Natural killer cell treated with Interleukin-12 subunit alpha and Interleukin-12 subunit beta and Interleukin-15 and Interleukin-18, amount 100 ng/mL, for 72 hours (primary cell): ENCODE data around the gene S100A7A. TPM values are rescaled to one million over a fixed set of nuclear protein-coding genes. Genes with fewer than 3 reads are reported as not detected.
"Not testable (repeated sequence)": the region's sequence is repeated elsewhere in the genome, so short reads cannot be mapped to it uniquely, and the experiment has no call there.

ENCODE experiments used
- ATAC-seq, 2 donors: fragments of 150-1000 bp; cut with Tn5 transposase in 1 of 2; sonication (Bioruptor Pico), chemical (Tn5 transposase) in 1 of 2; 2 replicates each; pipeline ENCODE4 v1.10.0; 2021
- DNase-seq: peaks from one replicate; pipeline ENCODE4 v3.0.0; 2022; ENCODE audit warnings: low spot score
- H3K27ac Mint-ChIP-seq, 2 donors: 1 replicate in 1 of 2; 2 replicates in 1 of 2; pipeline ENCODE4 v1.8.0; 2022; ENCODE audit warnings: mixed read lengths in 2 of 2, mild to moderate bottlenecking in 1 of 2, moderate library complexity in 1 of 2
- H3K27me3 Mint-ChIP-seq, 2 donors: 1 replicate in 1 of 2; 2 replicates in 1 of 2; pipeline ENCODE4 v1.8.0; 2022; ENCODE audit warnings: mixed read lengths in 2 of 2
- H3K36me3 Mint-ChIP-seq: one replicate; pipeline ENCODE4 v1.8.0; 2022; ENCODE audit warnings: mixed read lengths
- H3K4me1 Mint-ChIP-seq, 2 donors: 1 replicate in 1 of 2; 2 replicates in 1 of 2; pipeline ENCODE4 v1.8.0; 2022; ENCODE audit warnings: low read depth in 2 of 2, mixed read lengths in 2 of 2, mild to moderate bottlenecking in 1 of 2
- H3K4me3 Mint-ChIP-seq: one replicate; pipeline ENCODE4 v1.8.0; 2022; ENCODE audit warnings: mixed read lengths
- H3K9me3 Mint-ChIP-seq: 2 replicates; pipeline ENCODE4 v1.8.0; 2022; ENCODE audit warnings: mixed read lengths
- total RNA-seq, 2 donors: library from RNA; stranded (reverse); gene quantifications; one replicate each; pipeline ENCODE4 v1.2.3, GENCODE V29; 2022

Gene S100A7A
- total RNA-seq, 2 donors from 2014 or later, result not detected

DNA sequence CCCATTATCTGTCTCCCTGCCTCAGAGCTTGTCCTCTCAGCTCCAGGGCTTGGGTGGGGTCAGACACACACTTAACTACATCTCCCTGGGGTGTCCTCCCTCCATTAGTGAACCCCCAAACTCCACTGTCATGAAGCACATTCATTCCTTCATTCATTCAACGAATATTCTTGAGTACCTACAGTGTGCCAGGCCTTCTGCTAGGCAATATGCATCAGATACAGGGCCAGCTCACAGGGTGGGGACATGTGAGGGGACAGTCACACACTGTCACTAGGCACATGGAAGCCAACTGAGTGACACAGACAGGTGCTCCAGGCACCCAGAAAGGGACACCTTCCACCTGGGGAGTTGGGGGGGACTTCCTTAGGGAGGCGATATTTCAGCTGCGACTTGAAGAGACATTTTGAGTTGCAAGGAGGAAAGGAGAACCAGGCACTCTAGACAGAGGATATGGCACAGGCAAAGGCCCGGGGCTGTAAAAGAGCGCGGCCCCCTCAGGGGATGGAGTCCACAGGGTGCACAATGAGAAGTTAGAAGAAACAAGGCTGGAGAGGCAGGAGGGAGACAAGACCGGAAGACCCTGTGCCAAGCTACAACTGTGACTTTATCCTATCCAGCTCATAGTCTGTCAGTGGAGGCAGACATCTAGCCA is 16.8 kb upstream of the S100A7A start:
- Mint-ChIP-seq H3K9me3 (no peaks in the 10 kb centered on the region), H3K36me3 (no peaks in the 10 kb centered on the region), H3K27ac (no peak overlapping the region), H3K4me3 (no peak overlapping the region), H3K4me1 (peaks cover 0 to under 1% of the 10 kb centered on the region in 2 donors), H3K27me3 (peaks cover 14 to 39% of the 10 kb centered on the region in 2 donors)
- DNase-seq, result no peak
- ATAC-seq, result no peak

DNA sequence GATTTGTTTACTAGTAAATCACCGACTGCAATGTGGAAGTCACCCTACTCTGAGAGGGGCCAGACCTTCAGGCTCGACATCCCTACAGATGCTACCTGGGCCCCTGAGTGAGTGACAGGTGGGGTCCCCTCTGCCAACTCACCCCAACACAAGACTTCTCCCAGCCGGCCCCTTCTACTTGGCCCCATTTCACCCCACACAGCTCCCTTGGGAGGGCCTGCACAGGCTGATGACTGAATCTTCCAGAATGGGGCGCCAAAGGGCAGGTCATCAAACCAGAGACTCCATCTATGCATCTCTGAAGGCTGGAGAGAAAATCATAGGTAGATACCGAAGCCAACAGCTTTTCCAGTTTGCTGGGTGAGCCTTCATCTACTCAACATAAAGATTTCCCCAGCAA is 16.1 kb upstream of the S100A7A start:
- Mint-ChIP-seq H3K27ac (no peak overlapping the region), H3K9me3 (no peaks in the 10 kb centered on the region), H3K36me3 (no peaks in the 10 kb centered on the region), H3K4me3 (no peak overlapping the region), H3K27me3 (peaks cover 14 to 39% of the 10 kb centered on the region in 2 donors), H3K4me1 (peaks cover 0 to 4% of the 10 kb centered on the region in 2 donors)
- DNase-seq (no peak), ATAC-seq (no peak)

DNA sequence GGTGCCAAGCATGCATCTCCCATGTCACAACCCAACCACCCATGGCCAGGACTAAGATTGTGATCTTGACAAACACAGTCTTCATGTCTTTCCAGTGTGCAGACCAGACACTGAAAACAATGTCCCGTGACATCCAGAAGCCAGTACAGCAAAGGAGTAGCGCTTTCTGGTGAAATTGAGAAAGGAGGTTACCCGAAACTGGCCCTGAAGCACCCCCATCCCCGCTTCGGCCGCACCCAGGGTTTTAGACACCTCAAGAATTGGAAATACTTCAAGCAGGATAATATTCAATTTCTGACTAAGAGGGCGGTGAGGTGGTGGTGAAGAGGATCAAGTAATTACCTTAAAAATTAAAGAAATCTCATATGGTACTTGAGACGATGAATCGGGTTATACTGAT is 14.9 kb upstream of the S100A7A start:
- no peak for DNase-seq
- H3K9me3 Mint-ChIP-seq, result no peaks in the 10 kb centered on the region
- H3K36me3 Mint-ChIP-seq, result no peaks in the 10 kb centered on the region
- H3K27me3 Mint-ChIP-seq, result peaks cover 14 to 36% of the 10 kb centered on the region in 2 donors
- H3K4me3 Mint-ChIP-seq, result no peak overlapping the region
- ATAC-seq, result no peak
- H3K4me1 Mint-ChIP-seq, result peaks cover 0 to 4% of the 10 kb centered on the region in 2 donors
- no peak overlapping the region for H3K27ac Mint-ChIP-seq

DNA sequence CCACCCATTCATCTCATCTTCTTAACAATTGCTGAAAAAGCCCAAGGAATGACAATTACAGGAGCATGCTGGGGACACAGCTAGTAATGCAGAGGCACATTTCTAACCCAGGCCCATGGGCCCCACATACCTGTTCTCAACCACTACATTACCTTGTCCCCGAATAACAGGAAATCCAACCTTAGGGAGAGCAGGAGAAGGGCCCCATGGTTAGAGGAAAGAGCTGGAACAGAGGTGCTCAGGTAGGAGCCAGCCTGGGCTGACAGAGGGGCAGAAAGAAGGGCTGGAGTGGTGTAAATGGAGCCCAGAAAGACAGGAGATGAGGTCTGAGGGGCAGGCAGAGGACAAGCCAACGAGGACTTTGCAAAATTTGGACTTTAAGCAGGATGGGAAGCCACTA is 14.1 kb upstream of the S100A7A start:
- Mint-ChIP-seq H3K4me3 (no peak overlapping the region), H3K36me3 (no peaks in the 10 kb centered on the region), H3K27me3 (peaks cover 16 to 38% of the 10 kb centered on the region in 2 donors), H3K4me1 (peaks cover 0 to 4% of the 10 kb centered on the region in 2 donors), H3K9me3 (no peaks in the 10 kb centered on the region), H3K27ac (no peak overlapping the region)
- ATAC-seq (no peak), DNase-seq (no peak)

DNA sequence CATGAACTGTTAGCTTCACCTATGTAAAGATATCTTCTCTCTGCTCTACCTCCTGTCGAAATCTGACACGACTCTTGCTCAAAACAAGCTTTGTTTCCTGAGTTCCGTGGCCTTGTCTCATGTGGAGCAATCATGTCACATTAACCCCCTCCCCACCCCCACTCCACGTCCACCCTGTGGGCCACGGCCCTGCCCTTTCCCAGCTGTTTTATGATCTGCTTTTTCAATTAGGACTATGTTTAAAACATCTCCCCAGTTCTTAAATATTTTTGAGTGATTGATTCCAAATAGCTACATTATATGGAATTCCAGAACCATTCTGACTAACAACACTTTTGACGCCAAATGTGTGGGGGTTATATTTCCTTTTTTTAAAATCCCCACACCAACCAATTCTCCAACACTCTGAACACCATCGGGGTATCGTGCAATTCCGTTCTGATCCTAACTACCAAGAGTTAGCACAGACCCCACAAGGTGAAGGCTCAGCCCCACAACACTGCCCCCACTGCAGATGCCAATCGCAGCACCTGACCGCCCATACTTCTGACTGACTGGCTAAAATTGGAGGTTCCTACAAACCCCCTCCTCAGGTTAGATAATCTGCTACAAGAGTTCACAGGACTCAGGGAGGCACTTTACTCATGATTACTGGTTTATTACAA is 12.8 kb upstream of the S100A7A start:
- Mint-ChIP-seq H3K36me3 (no peaks in the 10 kb centered on the region), H3K27me3 (peaks cover 21 to 46% of the 10 kb centered on the region in 2 donors), H3K9me3 (no peaks in the 10 kb centered on the region), H3K27ac (no peak overlapping the region), H3K4me3 (no peak overlapping the region), H3K4me1 (peaks cover 0 to 4% of the 10 kb centered on the region in 2 donors)
- ATAC-seq (no peak), DNase-seq (no peak)

DNA sequence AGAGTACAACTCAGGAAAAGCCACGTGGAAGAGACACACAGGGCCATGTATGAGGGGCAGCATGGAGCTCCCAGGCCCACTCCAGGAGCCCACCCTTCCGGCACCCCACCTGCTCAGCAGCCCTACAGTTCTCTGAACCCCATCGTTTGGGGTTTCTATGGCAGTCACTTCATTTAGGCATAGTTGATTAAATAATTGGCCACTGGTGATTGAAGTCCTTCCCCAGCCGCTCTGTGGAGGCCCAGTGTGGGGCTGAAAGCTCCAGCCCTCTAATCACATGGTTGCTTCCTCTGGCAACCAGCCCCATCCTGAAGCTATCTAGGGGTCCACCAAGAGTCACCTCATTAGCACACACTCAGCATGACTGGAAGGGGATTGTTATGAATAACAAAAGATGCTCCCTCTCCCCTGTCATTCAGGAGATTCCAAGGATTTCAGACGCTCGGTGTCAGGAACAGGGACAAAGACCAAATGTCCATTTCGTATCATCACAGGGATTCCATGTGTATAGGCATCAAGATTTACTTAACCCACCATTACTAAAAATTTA is 12.2 kb upstream of the S100A7A start:
- H3K27me3 Mint-ChIP-seq, result peaks cover 18 to 48% of the 10 kb centered on the region in 2 donors
- no peaks in the 10 kb centered on the region for H3K36me3 Mint-ChIP-seq
- ATAC-seq, result no peak
- peaks cover 0 to 4% of the 10 kb centered on the region in 2 donors for H3K4me1 Mint-ChIP-seq
- no peak overlapping the region for H3K27ac Mint-ChIP-seq
- DNase-seq, result no peak
- H3K4me3 Mint-ChIP-seq, result no peak overlapping the region
- no peaks in the 10 kb centered on the region for H3K9me3 Mint-ChIP-seq

DNA sequence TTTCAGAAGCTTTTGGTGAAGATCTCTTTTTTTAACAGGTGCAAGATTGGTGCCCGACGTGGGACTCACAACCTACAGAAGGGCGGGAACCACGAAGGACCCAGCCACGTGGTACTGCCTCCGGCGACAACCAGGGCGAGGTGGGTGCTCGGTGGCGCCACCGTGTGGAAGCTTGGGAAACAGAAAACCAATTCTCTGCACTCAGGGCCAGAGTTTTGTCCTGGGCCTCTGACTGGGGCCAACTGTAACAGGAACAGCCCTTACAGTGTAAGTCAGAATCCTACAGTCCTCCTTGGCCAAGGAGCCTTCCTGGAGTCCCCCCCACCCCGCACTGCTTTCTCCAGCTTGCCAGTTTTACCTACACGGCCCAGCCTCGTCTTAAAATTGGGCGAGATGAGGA is 11.6 kb upstream of the S100A7A start:
- Mint-ChIP-seq H3K27ac (no peak overlapping the region), H3K27me3 (peaks cover 20 to 48% of the 10 kb centered on the region in 2 donors), H3K9me3 (no peaks in the 10 kb centered on the region), H3K36me3 (no peaks in the 10 kb centered on the region), H3K4me1 (peaks cover 0 to 4% of the 10 kb centered on the region in 2 donors), H3K4me3 (no peak overlapping the region)
- ATAC-seq, result peak; percentile 61
- no peak for DNase-seq

DNA sequence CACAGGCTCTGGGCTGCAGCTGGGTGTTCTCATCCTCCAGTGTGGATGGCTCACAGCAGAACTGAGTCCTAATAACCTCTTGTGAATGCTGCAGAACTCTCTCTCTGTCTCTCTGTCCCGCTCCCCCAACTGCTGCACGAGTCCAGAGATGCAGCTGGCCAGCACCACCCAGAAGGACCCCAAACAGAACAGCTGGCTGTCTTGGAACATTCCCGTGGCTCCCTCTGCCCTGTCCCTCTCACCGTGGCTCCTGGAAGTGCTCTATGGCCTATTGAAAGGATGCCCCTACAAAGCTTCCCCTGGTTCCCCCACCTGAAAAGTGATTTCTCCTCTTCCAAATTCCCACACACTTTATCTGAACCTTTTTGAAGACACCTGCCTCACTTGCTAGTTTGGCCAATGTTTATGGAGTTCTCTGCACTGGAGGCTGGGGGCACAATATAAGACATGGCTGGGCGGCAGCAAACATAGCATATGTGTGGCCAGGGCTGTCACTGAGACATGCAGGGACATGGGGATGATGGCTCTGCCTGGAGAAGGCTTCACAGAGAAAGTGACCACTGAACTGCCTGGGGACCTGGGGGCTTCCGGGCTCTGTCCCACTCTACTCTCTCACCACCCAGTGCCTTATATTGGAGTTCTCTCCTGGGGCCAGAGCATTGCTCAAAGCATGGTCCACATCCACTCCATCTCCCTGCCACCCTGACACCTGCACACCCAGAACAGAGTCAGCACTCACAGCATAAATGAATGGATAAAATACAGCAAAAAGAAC is 10.3 kb upstream of the S100A7A start:
- H3K36me3 Mint-ChIP-seq, H3K27ac Mint-ChIP-seq, ATAC-seq, DNase-seq, H3K4me3 Mint-ChIP-seq, H3K9me3 Mint-ChIP-seq, H3K4me1 Mint-ChIP-seq: not testable (repeated sequence)
- peaks cover 21 to 50% of the 10 kb centered on the region in 2 donors for H3K27me3 Mint-ChIP-seq

DNA sequence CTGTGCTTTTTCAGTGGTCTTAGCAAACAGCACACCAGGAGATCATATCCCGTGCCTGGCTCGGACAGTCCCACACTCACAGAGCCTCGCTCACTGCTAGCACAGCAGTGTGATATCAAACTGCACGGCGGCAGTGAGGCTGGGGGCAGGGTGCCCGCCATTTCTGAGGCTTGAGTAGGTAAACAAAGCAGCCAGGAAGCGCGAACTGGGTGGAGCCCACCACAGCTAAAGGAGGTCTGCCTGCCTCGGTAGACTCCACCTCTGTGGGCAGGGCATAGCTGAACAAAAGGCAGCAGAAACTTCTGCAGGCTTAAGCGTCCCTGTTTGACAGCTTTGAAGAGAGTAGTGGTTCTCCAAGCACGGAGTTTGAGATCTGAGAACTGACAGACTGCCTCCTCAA is 9.0 kb upstream of the S100A7A start:
- not testable (repeated sequence) for H3K4me1 Mint-ChIP-seq, H3K36me3 Mint-ChIP-seq

DNA sequence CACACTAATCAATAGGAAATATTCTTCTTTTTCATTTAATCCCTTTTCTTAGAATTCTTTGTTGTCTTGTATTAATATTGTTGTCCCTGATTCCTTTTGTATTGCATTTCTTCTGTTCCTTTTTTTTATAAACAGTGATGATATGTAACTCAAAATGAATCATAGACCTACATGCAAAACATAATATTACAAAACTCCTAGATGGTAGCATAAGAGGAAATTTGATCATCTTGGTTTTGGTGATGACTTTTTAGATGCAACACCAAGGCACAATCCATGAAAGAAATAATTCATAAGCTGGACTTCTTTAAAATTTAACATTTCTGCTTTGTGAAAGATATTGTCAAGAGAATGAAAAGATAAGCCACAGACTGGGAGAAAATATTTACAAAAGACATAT is 2.4 kb upstream of the S100A7A start:
- not testable (repeated sequence) for H3K4me1 Mint-ChIP-seq, DNase-seq, ATAC-seq, H3K4me3 Mint-ChIP-seq, H3K9me3 Mint-ChIP-seq, H3K36me3 Mint-ChIP-seq, H3K27ac Mint-ChIP-seq
- peaks cover 16 to 35% of the 10 kb centered on the region in 2 donors for H3K27me3 Mint-ChIP-seq

More for the DNA sequence above, 9.0 kb upstream of the S100A7A start:
- peaks cover 24 to 49% of the 10 kb centered on the region in 2 donors for H3K27me3 Mint-ChIP-seq
- ATAC-seq, H3K9me3 Mint-ChIP-seq, H3K4me3 Mint-ChIP-seq, H3K27ac Mint-ChIP-seq, DNase-seq: not testable (repeated sequence)

DNA sequence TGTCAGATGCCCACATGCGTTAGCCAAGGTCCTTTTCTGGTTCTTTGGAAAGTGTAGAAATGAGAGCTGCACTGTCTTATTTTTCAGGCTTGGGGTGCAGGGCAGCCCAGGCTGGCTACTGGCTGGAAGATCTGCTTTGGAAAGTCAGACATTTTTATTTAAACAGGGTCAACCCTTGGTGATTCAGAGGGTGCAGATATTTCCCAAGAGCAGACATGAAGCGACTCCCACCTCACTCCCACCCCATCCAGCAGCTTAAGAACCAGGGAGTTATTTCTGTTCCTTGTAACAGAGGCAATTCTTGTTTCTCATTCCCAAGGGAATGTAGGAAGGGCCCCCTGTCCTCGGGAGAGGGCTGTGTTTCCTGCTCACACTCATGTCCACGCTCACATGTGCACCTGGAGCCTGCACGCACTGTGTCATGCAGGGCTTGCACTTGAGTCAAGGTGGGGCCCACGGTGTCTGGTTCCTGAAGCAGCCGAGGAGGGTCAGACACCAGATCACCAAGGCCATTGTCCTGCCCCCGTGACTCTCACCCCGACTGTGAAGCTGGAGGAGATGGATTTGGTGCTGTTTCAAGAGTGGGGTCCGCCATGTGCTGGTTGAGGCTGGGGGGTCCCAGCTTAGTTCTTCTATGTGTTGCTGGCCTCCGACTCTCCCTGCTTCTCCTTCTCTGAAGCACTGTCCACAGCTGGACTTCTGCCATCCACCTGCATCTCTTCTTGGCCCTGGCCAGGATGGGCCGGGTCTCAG is 992 bp downstream of the S100A7A start:
- H3K4me3 Mint-ChIP-seq, result no peak overlapping the region
- no peak overlapping the region for H3K27ac Mint-ChIP-seq
- H3K9me3 Mint-ChIP-seq, result peaks cover 4% of the 10 kb centered on the region
- no peaks in the 10 kb centered on the region for H3K36me3 Mint-ChIP-seq
- H3K4me1 Mint-ChIP-seq, result no peaks in the 10 kb centered on the region
- peaks cover 17 to 25% of the 10 kb centered on the region in 2 donors for H3K27me3 Mint-ChIP-seq
- no peak for DNase-seq
- no peak for ATAC-seq

DNA sequence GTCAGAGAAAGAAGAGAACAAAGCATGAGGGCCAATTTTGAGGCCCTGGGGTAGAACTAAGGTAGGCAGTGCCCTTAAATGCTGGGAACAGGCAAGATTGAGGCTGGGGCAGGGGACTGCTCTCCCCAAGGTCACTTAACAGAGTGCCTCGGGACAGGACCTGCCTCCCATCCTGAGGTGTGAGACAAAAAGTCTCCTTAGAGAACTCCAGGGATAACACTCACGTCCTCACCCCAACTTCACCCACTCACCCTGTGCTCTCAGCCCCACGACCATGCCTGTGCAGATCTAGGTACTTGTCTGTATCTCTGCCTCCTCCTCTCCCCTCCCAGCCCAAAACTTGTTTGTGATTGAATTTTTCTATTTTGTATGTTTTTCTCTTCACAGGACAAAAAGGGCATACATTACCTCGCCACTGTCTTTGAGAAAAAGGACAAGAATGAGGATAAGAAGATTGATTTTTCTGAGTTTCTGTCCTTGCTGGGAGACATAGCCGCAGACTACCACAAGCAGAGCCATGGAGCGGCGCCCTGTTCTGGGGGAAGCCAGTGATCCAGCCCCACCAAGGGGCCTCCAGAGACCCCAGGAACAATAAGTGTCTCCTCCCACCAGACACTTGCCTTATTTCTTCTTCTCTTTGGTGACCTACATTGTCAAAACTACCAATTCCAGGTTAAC is 2.6 kb downstream of the S100A7A start:
- ATAC-seq, H3K4me3 Mint-ChIP-seq, H3K27ac Mint-ChIP-seq, H3K4me1 Mint-ChIP-seq, DNase-seq, H3K9me3 Mint-ChIP-seq, H3K36me3 Mint-ChIP-seq: not testable (repeated sequence)
- peaks cover 20% of the 10 kb centered on the region in 2 donors for H3K27me3 Mint-ChIP-seq

DNA sequence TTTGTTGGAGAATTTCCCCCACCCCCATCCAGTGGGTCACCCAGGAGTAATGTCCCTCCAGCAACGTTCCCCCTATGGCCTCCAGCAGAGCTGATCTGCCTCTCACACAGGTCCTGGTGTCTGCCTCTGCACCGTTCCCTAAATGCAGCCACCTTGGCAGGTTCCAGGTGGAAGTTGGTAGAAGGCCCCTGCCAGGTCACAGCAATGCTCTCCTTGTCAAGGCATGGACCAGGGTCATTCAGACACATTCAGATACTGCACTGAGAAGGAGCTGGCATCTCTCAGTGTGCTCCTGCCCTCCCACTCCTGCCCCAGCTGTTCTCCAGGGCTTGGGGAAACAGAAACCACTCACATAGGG is 3.1 kb downstream of the S100A7A start:
- H3K4me3 Mint-ChIP-seq, H3K4me1 Mint-ChIP-seq, H3K36me3 Mint-ChIP-seq, H3K27ac Mint-ChIP-seq, DNase-seq, ATAC-seq, H3K9me3 Mint-ChIP-seq: not testable (repeated sequence)
- H3K27me3 Mint-ChIP-seq, result peaks cover 22 to 26% of the 10 kb centered on the region in 2 donors
